Measurements from ENCODE around the gene CLEC14A. TPM values are rescaled to one million over a fixed set of nuclear protein-coding genes. Genes with fewer than 3 reads are reported as not detected.

CLEC14A gene
- total and polyA plus RNA-seq, 9 of the 15 experiments (the other 6 are each of a cell fraction or from before 2014, with no cell fraction given): not detected

DNA sequence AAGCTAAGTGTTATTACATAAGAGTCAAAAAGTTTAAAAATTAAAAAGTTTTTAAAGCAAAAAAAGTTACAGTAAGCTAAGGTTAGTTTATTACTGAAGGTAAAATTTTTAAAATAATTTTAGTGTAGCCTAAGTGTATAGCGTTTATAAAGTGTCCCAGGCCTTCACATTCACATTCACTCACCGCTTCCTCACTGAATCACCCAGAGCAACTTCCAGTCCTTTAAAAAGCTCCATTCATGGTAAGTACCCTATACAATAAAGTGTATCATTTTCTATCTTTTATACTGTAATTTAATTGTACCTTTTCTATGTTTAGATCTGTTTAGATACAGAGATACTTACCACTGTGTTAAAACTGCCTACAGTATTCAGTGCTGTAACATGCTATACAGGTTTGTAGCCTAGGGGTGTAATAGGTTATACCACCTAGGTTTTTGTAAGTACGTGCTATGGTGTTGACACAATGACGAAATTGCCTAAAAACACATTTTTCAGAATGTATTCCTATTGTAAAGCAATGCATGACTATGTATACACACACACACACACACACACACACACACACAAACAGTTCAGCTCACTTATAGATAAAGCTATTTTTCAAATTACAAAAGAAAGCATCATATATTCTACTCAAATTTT lies 3.7 kb downstream of the CLEC14A start (continued):
- no peak for TF ChIP-seq HOXB6 (CRISPR knock-in tag; IDR thresholded peaks at IDR 0.05; ENCODE audit: borderline replicate concordance)
- TF ChIP-seq BCL6 (CRISPR knock-in tag; IDR thresholded peaks at IDR 0.05): no peak
- no peak for TF ChIP-seq SRSF3 (IDR thresholded peaks at IDR 0.05; ENCODE audit: insufficient read depth, low read length)
- TF ChIP-seq, protein P1, sequence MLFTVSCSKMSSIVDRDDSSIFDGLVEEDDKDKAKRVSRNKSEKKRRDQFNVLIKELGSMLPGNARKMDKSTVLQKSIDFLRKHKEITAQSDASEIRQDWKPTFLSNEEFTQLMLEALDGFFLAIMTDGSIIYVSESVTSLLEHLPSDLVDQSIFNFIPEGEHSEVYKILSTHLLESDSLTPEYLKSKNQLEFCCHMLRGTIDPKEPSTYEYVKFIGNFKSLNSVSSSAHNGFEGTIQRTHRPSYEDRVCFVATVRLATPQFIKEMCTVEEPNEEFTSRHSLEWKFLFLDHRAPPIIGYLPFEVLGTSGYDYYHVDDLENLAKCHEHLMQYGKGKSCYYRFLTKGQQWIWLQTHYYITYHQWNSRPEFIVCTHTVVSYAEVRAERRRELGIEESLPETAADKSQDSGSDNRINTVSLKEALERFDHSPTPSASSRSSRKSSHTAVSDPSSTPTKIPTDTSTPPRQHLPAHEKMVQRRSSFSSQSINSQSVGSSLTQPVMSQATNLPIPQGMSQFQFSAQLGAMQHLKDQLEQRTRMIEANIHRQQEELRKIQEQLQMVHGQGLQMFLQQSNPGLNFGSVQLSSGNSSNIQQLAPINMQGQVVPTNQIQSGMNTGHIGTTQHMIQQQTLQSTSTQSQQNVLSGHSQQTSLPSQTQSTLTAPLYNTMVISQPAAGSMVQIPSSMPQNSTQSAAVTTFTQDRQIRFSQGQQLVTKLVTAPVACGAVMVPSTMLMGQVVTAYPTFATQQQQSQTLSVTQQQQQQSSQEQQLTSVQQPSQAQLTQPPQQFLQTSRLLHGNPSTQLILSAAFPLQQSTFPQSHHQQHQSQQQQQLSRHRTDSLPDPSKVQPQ (CRISPR knock-in tag; IDR thresholded peaks at IDR 0.05; ENCODE audit: borderline replicate concordance): no peak
- no peak for TF ChIP-seq ZNF436 (CRISPR knock-in tag; IDR thresholded peaks at IDR 0.05)
- TF ChIP-seq SIN3A (IDR thresholded peaks at IDR 0.05; ENCODE audit: borderline replicate concordance in 2 of 2, control insufficient read depth in 1 of 2, low read depth in 2 of 2, low read length in 2 of 2): no peak

DNA sequence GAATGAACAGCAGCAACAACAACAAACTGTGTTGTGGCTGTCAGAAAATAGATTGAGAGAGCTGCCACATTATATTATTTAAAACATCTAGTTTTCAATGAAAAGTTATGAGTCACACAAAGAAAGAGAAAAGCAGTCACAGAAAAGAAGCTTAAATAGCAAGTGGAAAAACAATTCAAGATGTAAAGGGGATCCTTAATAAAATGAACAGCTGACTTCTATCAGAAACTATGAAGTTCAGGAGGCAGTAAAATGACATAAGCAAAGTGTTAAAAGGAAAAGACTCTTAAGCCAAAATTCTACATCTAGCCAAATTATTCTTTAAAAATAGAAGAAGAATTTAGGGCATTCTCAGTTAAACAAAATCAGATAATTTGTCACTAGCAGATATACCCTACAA lies 5.6 kb downstream of the CLEC14A start:
- Histone ChIP-seq H2AFZ (ENCODE audit: low read depth, low read length) (no peak overlapping the region), H3K79me2 (ENCODE audit: control insufficient read depth, insufficient read depth, low read length) (no peaks in the 10 kb centered on the region), H3K9me3 (replicated peaks; ENCODE audit: control insufficient read depth, insufficient read depth, low read depth, low read length) (no peaks in the 10 kb centered on the region), H3K27me3 (ENCODE audit: control insufficient read depth in 2 of 2, insufficient read depth in 2 of 2, low read length in 2 of 2) (no peaks in the 10 kb centered on the region), H3K4me1 (replicated peaks in 1 of 2; ENCODE audit: control insufficient read depth in 2 of 2, insufficient read depth in 2 of 2, low read length in 2 of 2) (no peaks in the 10 kb centered on the region), H3K9ac (ENCODE audit: insufficient read depth in 1 of 2, low read depth in 2 of 2, low read length in 2 of 2) (no peak overlapping the region), H3K36me3 (ENCODE audit: control insufficient read depth, insufficient read depth, low read length) (no peaks in the 10 kb centered on the region), H3K4me2 (ENCODE audit: insufficient read depth, low read length) (no peak overlapping the region), H3K9me1 (ENCODE audit: control insufficient read depth, insufficient read depth, low read length) (no peaks in the 10 kb centered on the region), H3K4me3 (no peak overlapping the region), H4K20me1 (replicated peaks; ENCODE audit: control insufficient read depth, insufficient read depth, low read length) (no peaks in the 10 kb centered on the region), H3K27ac (ENCODE audit: extremely low read depth, low read depth, low read length) (no peak overlapping the region)
- no peak for ATAC-seq
- ChIA-PET POLR2A (no interaction called here), CTCF (ENCODE audit: low intra/inter-chr PET ratio) (no interaction called here)
- in situ Hi-C loops (cut with MboI) (no loop called here), intact Hi-C loops (cut with micrococcal nuclease) (no loop called here)
- no peak for DNase-seq (ENCODE audit: extremely low read depth in 1 of 4, low spot score in 3 of 4)
- FAIRE-seq: no peak
- BruUV-seq (replicated peaks): no TSS peak
- TF ChIP-seq ARID2 (IDR thresholded peaks at IDR 0.05): no peak
- TF ChIP-seq SMARCA4 (IDR thresholded peaks at IDR 0.05): no peak
- TF ChIP-seq IRF2 (CRISPR knock-in tag; IDR thresholded peaks at IDR 0.05): no peak
